GM12801 (cell line): ENCODE data around the gene STRA8.

ENCODE experiments used
- CTCF ChIP-seq: IDR thresholded peaks from one replicate; pipeline ENCODE4 v1.5.1; 2011; ENCODE audit warnings: control low read depth; ENCODE audit not compliant: insufficient read length; ENCODE audit errors: extremely low read depth

STRA8 gene

GRCh38 chr7:135233570-135233969, at the start of gene STRA8:
Gene STRA8, plus strand, starts transcription at chr7:135233838. Its CDS starts 6,687 bp downstream, at chr7:135240525.
- no peak for TF ChIP-seq CTCF

- TF ChIP-seq CTCF, result no peak
These were observed 49.3 kb upstream of the STRA8 start for GRCh38 chr7:135184254-135184841.

GRCh38 chr7:135185471-135186260, 48.0 kb upstream of the STRA8 start:
- no peak for TF ChIP-seq CTCF

GRCh38 chr7:135186261-135186540, 47.4 kb upstream of the STRA8 start:
- no peak for TF ChIP-seq CTCF

- TF ChIP-seq CTCF, result no peak
These were observed 46.8 kb upstream of the STRA8 start for GRCh38 chr7:135186841-135187253.

GRCh38 chr7:135188298-135188984, 45.2 kb upstream of the STRA8 start:
- no peak for TF ChIP-seq CTCF

GRCh38 chr7:135189221-135189662, 44.4 kb upstream of the STRA8 start:
- no peak for TF ChIP-seq CTCF
